Activated CD8-positive, alpha-beta memory T cell treated with anti-CD3 and anti-CD28 coated beads, Interleukin-2, amount 50 U/mL, for 1 hour (primary cell): Measurements from ENCODE around the gene TBCEL.
"Not testable (repeated sequence)": the region's sequence is repeated elsewhere in the genome, so short reads cannot be mapped to it uniquely, and the experiment has no call there.

Source experiments
- DNase-seq: peaks from one replicate; pipeline ENCODE4 v3.0.0-alpha.2; 2020; ENCODE audit errors: extremely low read depth

The TBCEL gene

GRCh38 chr11:121023848-121024751 lies at the start of gene TBCEL:
Gene TBCEL, plus strand, starts transcription at chr11:121024102. Its CDS starts 21,589 bp downstream, at chr11:121045691.
- DNase-seq, result peak; percentile 50

GRCh38 chr11:120974466-120974865 lies 49.4 kb upstream of the TBCEL start:
- DNase-seq, result no peak

GRCh38 chr11:120974965-120975364 lies 48.9 kb upstream of the TBCEL start:
- DNase-seq, result no peak

GRCh38 chr11:120977266-120978137 lies 46.4 kb upstream of the TBCEL start:
- DNase-seq, result no peak

- DNase-seq, result no peak
Measured at GRCh38 chr11:120978701-120979100, 45.2 kb upstream of the TBCEL start.

- no peak for DNase-seq
Measured at GRCh38 chr11:120985718-120986569, 38.0 kb upstream of the TBCEL start.

GRCh38 chr11:120988603-120989002 lies 35.3 kb upstream of the TBCEL start:
- DNase-seq, result no peak

- DNase-seq, result no peak
Measured at GRCh38 chr11:120991830-120992686, 31.8 kb upstream of the TBCEL start.

- no peak for DNase-seq
Measured at GRCh38 chr11:120994091-120994859, 29.6 kb upstream of the TBCEL start.

- DNase-seq, result no peak
Measured at GRCh38 chr11:120995184-120995583, 28.7 kb upstream of the TBCEL start.

GRCh38 chr11:120996973-120997372 lies 26.9 kb upstream of the TBCEL start:
- DNase-seq, result no peak

GRCh38 chr11:120998581-120998980 lies 25.3 kb upstream of the TBCEL start:
- DNase-seq, result no peak

- DNase-seq, result no peak
Measured at GRCh38 chr11:121004206-121004840, 19.6 kb upstream of the TBCEL start.

GRCh38 chr11:121006922-121007321 lies 17.0 kb upstream of the TBCEL start:
- DNase-seq, result no peak

GRCh38 chr11:121008551-121008950 lies 15.4 kb upstream of the TBCEL start:
- no peak for DNase-seq

- no peak for DNase-seq
Measured at GRCh38 chr11:121012091-121012490, 11.8 kb upstream of the TBCEL start.

GRCh38 chr11:121018746-121019145 lies 5.2 kb upstream of the TBCEL start:
- DNase-seq, result no peak

GRCh38 chr11:121021718-121022117 lies 2.2 kb upstream of the TBCEL start:
- DNase-seq, result not testable (repeated sequence)

GRCh38 chr11:121024989-121025388 lies 1.1 kb downstream of the TBCEL start:
- no peak for DNase-seq
